ENCODE data around the gene FOXK1. TPM values are rescaled to one million over a fixed set of nuclear protein-coding genes. Genes with fewer than 3 reads are reported as not detected.

FOXK1 gene
- total and polyA plus RNA-seq, 9 of the 15 experiments (the other 6 are each of a cell fraction or from before 2014, with no cell fraction given): 0.32 to 45.5 (median 8.1) TPM

GRCh38 chr7:4725850-4726450 lies 43.9 kb downstream of the FOXK1 start:
- Histone ChIP-seq H3K27me3 (ENCODE audit: control insufficient read depth in 2 of 2, insufficient read depth in 2 of 2, low read length in 2 of 2) (no peaks in the 10 kb centered on the region), H3K4me2 (ENCODE audit: insufficient read depth, low read length) (no peak overlapping the region), H3K4me3 (no peak overlapping the region), H3K79me2 (ENCODE audit: control insufficient read depth, insufficient read depth, low read length) (peaks cover 73% of the 10 kb centered on the region), H3K9me1 (ENCODE audit: control insufficient read depth, insufficient read depth, low read length) (no peaks in the 10 kb centered on the region), H2AFZ (ENCODE audit: low read depth, low read length) (no peak overlapping the region), H3K36me3 (ENCODE audit: control insufficient read depth, insufficient read depth, low read length) (peaks cover 21% of the 10 kb centered on the region; the same call in 2 of the 3 replicates), H3K9ac (ENCODE audit: insufficient read depth in 1 of 2, low read depth in 2 of 2, low read length in 2 of 2) (peak overlapping the region in 1 of 2 experiments; percentile 73; a peak in 1 of 4 replicates), H3K9me3 (replicated peaks; ENCODE audit: control insufficient read depth, insufficient read depth, low read depth, low read length) (no peaks in the 10 kb centered on the region), H4K20me1 (replicated peaks; ENCODE audit: control insufficient read depth, insufficient read depth, low read length) (peaks cover 24% of the 10 kb centered on the region; the same call in 1 of the 2 replicates), H3K4me1 (replicated peaks in 1 of 2; ENCODE audit: control insufficient read depth in 2 of 2, insufficient read depth in 2 of 2, low read length in 2 of 2) (peaks cover 0 to 43% of the 10 kb centered on the region in 2 experiments; a peak in 3 of 5 replicates), H3K27ac (ENCODE audit: extremely low read depth, low read depth, low read length) (no peak overlapping the region)
- ATAC-seq (no peak), FAIRE-seq (no peak), DNase-seq (ENCODE audit: extremely low read depth in 1 of 4, low spot score in 3 of 4) (no peak)
- in situ Hi-C loops (cut with MboI): no loop called here
- intact Hi-C loops (cut with micrococcal nuclease): no loop called here
- no TSS peak for BruUV-seq (replicated peaks)
- CTCF ChIA-PET (ENCODE audit: low intra/inter-chr PET ratio): no interaction called here
- WGBS (ENCODE audit: insufficient coverage, low coverage, missing lambda C conversion rate): 83% methylated on average over 14 of the region's 15 CpGs
- POLR2A ChIA-PET: interaction anchor here (1.3 to 1.9 kb wide), 2 partner anchors 12 to 13 kb away, joined by 3 to 8 read pairs; no protein-coding TSS in a partner anchor
- TF ChIP-seq EP400 (IDR thresholded peaks at IDR 0.05) (no peak), ZNF551 (CRISPR knock-in tag; IDR thresholded peaks at IDR 0.05) (no peak), ZNF408 (CRISPR knock-in tag; IDR thresholded peaks at IDR 0.05; ENCODE audit: low read depth) (no peak), ATF6 (CRISPR knock-in tag; IDR thresholded peaks at IDR 0.05) (no peak), GTF2B (IDR thresholded peaks at IDR 0.05; ENCODE audit: extremely low read depth, insufficient read length) (no peak), HNRNPK (IDR thresholded peaks at IDR 0.05; ENCODE audit: low read depth, low read length, poor library complexity, severe bottlenecking) (no peak), HMGXB4 (CRISPR knock-in tag; IDR thresholded peaks at IDR 0.05) (no peak), ZMIZ1 (IDR thresholded peaks at IDR 0.05; ENCODE audit: low read depth in 2 of 2, low read length in 2 of 2) (no peak), XRCC5 (IDR thresholded peaks at IDR 0.05; ENCODE audit: low read depth, low read length) (no peak), FOXP4 (CRISPR knock-in tag; IDR thresholded peaks at IDR 0.05; ENCODE audit: borderline replicate concordance) (no peak)

Measured in K562 (cell line).